Neural progenitor cell (in vitro differentiated cells): ENCODE data around the gene QDPR. TPM values are rescaled to one million over a fixed set of nuclear protein-coding genes. Genes with fewer than 3 reads are reported as not detected.

Source experiments
- DNase-seq: peaks from one replicate; pipeline ENCODE4 v3.0.0-alpha.2; 2016; ENCODE audit warnings: low spot score
- H2AFZ ChIP-seq: fragments of 200-600 bp; sonication (generic); replicated peaks from 2 replicates; pipeline ENCODE4 v1.6.1; 2016; ENCODE audit warnings: antibody characterized with exemption
- H3F3A ChIP-seq: fragments of 200-600 bp; sonication (generic); 2 replicates; pipeline ENCODE4 v1.6.1; 2016; ENCODE audit warnings: antibody characterized with exemption, low read depth
- H3K27ac ChIP-seq: fragments of 200-600 bp; sonication (generic); 2 replicates; pipeline ENCODE4 v1.5.1; 2016; ENCODE audit warnings: mild to moderate bottlenecking
- H3K27me3 ChIP-seq: fragments of 200-600 bp; sonication (generic); 2 replicates; pipeline ENCODE4 v1.6.1; 2016; ENCODE audit warnings: mild to moderate bottlenecking, moderate library complexity
- H3K36me3 ChIP-seq: fragments of 200-600 bp; sonication (generic); 2 replicates; pipeline ENCODE4 v1.5.1; 2016
- H3K4me1 ChIP-seq: fragments of 200-600 bp; sonication (generic); 2 replicates; pipeline ENCODE4 v1.6.1; 2016; ENCODE audit warnings: mixed run types
- H3K4me2 ChIP-seq: fragments of 200-600 bp; sonication (generic); 2 replicates; pipeline ENCODE4 v1.6.1; 2016
- H3K4me3 ChIP-seq: fragments of 200-600 bp; sonication (generic); 2 replicates; pipeline ENCODE4 v1.5.1; 2016
- H3K79me2 ChIP-seq: fragments of 200-600 bp; sonication (generic); 2 replicates; pipeline ENCODE4 v1.6.1; 2016; ENCODE audit warnings: low read depth
- H3K9ac ChIP-seq: fragments of 200-600 bp; sonication (generic); 2 replicates; pipeline ENCODE4 v1.6.1; 2016
- H3K9me3 ChIP-seq: fragments of 200-600 bp; sonication (generic); 2 replicates; pipeline ENCODE4 v1.5.1; 2016; ENCODE audit warnings: low read depth
- H4K20me1 ChIP-seq: fragments of 200-600 bp; sonication (generic); 2 replicates; pipeline ENCODE4 v1.6.1; 2016; ENCODE audit warnings: low read depth
- H3K27ac Mint-ChIP-seq: 3 replicates; pipeline ENCODE4 v1.8.0; 2021; ENCODE audit warnings: mixed read lengths
- H3K27me3 Mint-ChIP-seq: 2 replicates; pipeline ENCODE4 v1.8.0; 2022; ENCODE audit warnings: low read depth, mild to moderate bottlenecking, inconsistent platforms, moderate library complexity, mixed read lengths; ENCODE audit not compliant: insufficient read depth
- H3K36me3 Mint-ChIP-seq: 3 replicates; pipeline ENCODE4 v1.8.0; 2021; ENCODE audit warnings: mixed read lengths
- H3K4me1 Mint-ChIP-seq: 3 replicates; pipeline ENCODE4 v1.8.0; 2021; ENCODE audit warnings: mixed read lengths
- H3K4me3 Mint-ChIP-seq: 3 replicates; pipeline ENCODE4 v1.8.0; 2021; ENCODE audit warnings: mild to moderate bottlenecking, moderate library complexity, mixed read lengths
- H3K9me3 Mint-ChIP-seq: 3 replicates; pipeline ENCODE4 v1.8.0; 2020; ENCODE audit warnings: mixed read lengths
- EZH2 ChIP-seq: fragments of 200-600 bp; sonication (generic); IDR thresholded peaks from 2 replicates; pipeline ENCODE4 v1.6.1; 2017; ENCODE audit warnings: antibody characterized with exemption, mild to moderate bottlenecking, moderate library complexity
- EZH2phosphoT487 ChIP-seq: fragments of 200-600 bp; sonication (generic); IDR thresholded peaks from 2 replicates; pipeline ENCODE4 v1.6.1; 2017; ENCODE audit warnings: antibody characterized with exemption
- total RNA-seq: library from RNA; depleted of rRNA; stranded (reverse); fragments of >200 nt; gene quantifications from 2 replicates; pipeline ENCODE4 v1.2.3, GENCODE V29; 2015; ENCODE audit warnings: low replicate concordance
- TF ChIP-seq, protein P1 (sequence below): fragments of 200-600 bp; sonication (generic); IDR thresholded peaks from 2 replicates; pipeline ENCODE4 v1.5.1; 2017; ENCODE audit warnings: antibody characterized with exemption, mild to moderate bottlenecking

Gene QDPR
- total RNA-seq, 1 donor from 2014 or later = 22.4 TPM

DNA sequence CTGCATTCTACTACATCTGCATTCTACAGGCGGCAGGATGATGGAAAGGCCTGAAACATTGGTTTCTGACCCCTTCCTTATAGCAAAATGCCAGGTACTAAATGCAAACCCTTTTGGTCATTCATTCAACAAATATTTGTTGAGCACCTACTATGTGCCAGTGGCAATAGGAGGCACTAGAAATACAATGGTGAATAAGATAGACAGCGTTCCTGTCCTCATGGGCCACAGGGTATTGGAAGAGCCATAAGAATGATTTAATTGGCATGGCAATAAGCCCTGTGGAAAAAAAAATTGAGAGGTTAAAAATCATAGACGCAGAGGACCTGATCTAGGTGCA is 47.8 kb upstream of the QDPR start:
- no peaks in the 10 kb centered on the region for H3K9me3 Mint-ChIP-seq

GRCh38 chr4:17558941-17559708 is 47.2 kb upstream of the QDPR start:
- Histone ChIP-seq H3F3A (no peaks in the 10 kb centered on the region), H4K20me1 (no peaks in the 10 kb centered on the region), H3K27ac (no peak overlapping the region), H3K4me1 (no peaks in the 10 kb centered on the region), H3K4me2 (no peak overlapping the region), H3K36me3 (no peaks in the 10 kb centered on the region), H3K79me2 (no peaks in the 10 kb centered on the region), H2AFZ (no peak overlapping the region), H3K9me3 (no peaks in the 10 kb centered on the region), H3K27me3 (no peaks in the 10 kb centered on the region), H3K4me3 (no peak overlapping the region), H3K9ac (no peak overlapping the region)
- DNase-seq = no peak
- TF ChIP-seq, protein P1, sequence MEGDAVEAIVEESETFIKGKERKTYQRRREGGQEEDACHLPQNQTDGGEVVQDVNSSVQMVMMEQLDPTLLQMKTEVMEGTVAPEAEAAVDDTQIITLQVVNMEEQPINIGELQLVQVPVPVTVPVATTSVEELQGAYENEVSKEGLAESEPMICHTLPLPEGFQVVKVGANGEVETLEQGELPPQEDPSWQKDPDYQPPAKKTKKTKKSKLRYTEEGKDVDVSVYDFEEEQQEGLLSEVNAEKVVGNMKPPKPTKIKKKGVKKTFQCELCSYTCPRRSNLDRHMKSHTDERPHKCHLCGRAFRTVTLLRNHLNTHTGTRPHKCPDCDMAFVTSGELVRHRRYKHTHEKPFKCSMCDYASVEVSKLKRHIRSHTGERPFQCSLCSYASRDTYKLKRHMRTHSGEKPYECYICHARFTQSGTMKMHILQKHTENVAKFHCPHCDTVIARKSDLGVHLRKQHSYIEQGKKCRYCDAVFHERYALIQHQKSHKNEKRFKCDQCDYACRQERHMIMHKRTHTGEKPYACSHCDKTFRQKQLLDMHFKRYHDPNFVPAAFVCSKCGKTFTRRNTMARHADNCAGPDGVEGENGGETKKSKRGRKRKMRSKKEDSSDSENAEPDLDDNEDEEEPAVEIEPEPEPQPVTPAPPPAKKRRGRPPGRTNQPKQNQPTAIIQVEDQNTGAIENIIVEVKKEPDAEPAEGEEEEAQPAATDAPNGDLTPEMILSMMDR = no peak
- no peak for TF ChIP-seq EZH2phosphoT487
- no peak for TF ChIP-seq EZH2
- Mint-ChIP-seq H3K4me3 (no peak overlapping the region), H3K4me1 (no peaks in the 10 kb centered on the region), H3K27me3 (peaks cover 6% of the 10 kb centered on the region), H3K9me3 (no peaks in the 10 kb centered on the region), H3K36me3 (no peaks in the 10 kb centered on the region), H3K27ac (no peak overlapping the region)

More for the DNA sequence above, 47.8 kb upstream of the QDPR start:
- no peaks in the 10 kb centered on the region for H3K36me3 Mint-ChIP-seq
- Histone ChIP-seq H3K4me2 (no peak overlapping the region), H3K9ac (no peak overlapping the region), H3F3A (no peaks in the 10 kb centered on the region), H2AFZ (no peak overlapping the region), H3K4me3 (no peak overlapping the region), H3K4me1 (no peaks in the 10 kb centered on the region), H3K27me3 (no peaks in the 10 kb centered on the region), H3K36me3 (no peaks in the 10 kb centered on the region), H3K79me2 (no peaks in the 10 kb centered on the region), H4K20me1 (no peaks in the 10 kb centered on the region), H3K9me3 (no peaks in the 10 kb centered on the region), H3K27ac (no peak overlapping the region)
- no peaks in the 10 kb centered on the region for H3K4me1 Mint-ChIP-seq
- no peak overlapping the region for H3K4me3 Mint-ChIP-seq
- peaks cover 2% of the 10 kb centered on the region for H3K27me3 Mint-ChIP-seq
- H3K27ac Mint-ChIP-seq = no peak overlapping the region
- no peak for DNase-seq
- TF ChIP-seq EZH2phosphoT487 (no peak), EZH2 (no peak)
- TF ChIP-seq, protein P1 = no peak

- no peak overlapping the region for H3K4me3 Mint-ChIP-seq
- no peak for DNase-seq
- H3K4me3 ChIP-seq = no peak overlapping the region
- H3K4me1 Mint-ChIP-seq = no peaks in the 10 kb centered on the region
- no peaks in the 10 kb centered on the region for H3K27me3 ChIP-seq
- H3K79me2 ChIP-seq = no peaks in the 10 kb centered on the region
- no peaks in the 10 kb centered on the region for H3K4me1 ChIP-seq
- H3K36me3 ChIP-seq = no peaks in the 10 kb centered on the region
- no peaks in the 10 kb centered on the region for H3K36me3 Mint-ChIP-seq
- H3K9me3 ChIP-seq = no peaks in the 10 kb centered on the region
- H3K9me3 Mint-ChIP-seq = no peaks in the 10 kb centered on the region
- H3K27ac Mint-ChIP-seq = no peak overlapping the region
- H3F3A ChIP-seq = no peaks in the 10 kb centered on the region
- H3K9ac ChIP-seq = no peak overlapping the region
- peaks cover 6% of the 10 kb centered on the region for H3K27me3 Mint-ChIP-seq
- H3K27ac ChIP-seq = no peak overlapping the region
- H2AFZ ChIP-seq = no peak overlapping the region
- H3K4me2 ChIP-seq = no peak overlapping the region
- TF ChIP-seq, protein P1 = no peak
- no peak for TF ChIP-seq EZH2
- no peak for TF ChIP-seq EZH2phosphoT487
- no peaks in the 10 kb centered on the region for H4K20me1 ChIP-seq
Measured at GRCh38 chr4:17557880-17558279, 46.0 kb upstream of the QDPR start.
